Forelimb muscle (tissue), 1 donor: Measurements from ENCODE around the gene AP5B1. TPM values are rescaled to one million over a fixed set of nuclear protein-coding genes. Genes with fewer than 3 reads are reported as not detected.

Source experiments
- DNase-seq: peaks from one replicate; pipeline ENCODE4 v3.0.0-alpha.2; 2013; ENCODE audit warnings: low read depth
- polyA plus RNA-seq: library from polyadenylated mRNA; unstranded; fragments of 120-200 nt; gene quantifications from one replicate; pipeline ENCODE4 v1.2.1, GENCODE V29; 2013; ENCODE audit not compliant: insufficient read length

AP5B1 gene
- polyA plus RNA-seq, 1 donor = 1.5 TPM

GRCh38 chr11:65786008-65786785, 5.4 kb upstream of the AP5B1 start:
- DNase-seq = no peak

GRCh38 chr11:65785319-65786007, 4.7 kb upstream of the AP5B1 start:
- DNase-seq = no peak

GRCh38 chr11:65782816-65783228, 2.0 kb upstream of the AP5B1 start:
- no peak for DNase-seq

GRCh38 chr11:65781962-65782815, 1.4 kb upstream of the AP5B1 start:
- DNase-seq = no peak

- DNase-seq = no peak
Observed at GRCh38 chr11:65781152-65781961, 581 bp upstream of the AP5B1 start.

- no peak for DNase-seq
Observed at GRCh38 chr11:65779919-65780769, 632 bp downstream of the AP5B1 start.

GRCh38 chr11:65779669-65779918, 1.2 kb downstream of the AP5B1 start:
- no peak for DNase-seq

- DNase-seq = no peak
Observed at GRCh38 chr11:65778901-65779668, 1.7 kb downstream of the AP5B1 start.

- DNase-seq = no peak
Observed at GRCh38 chr11:65778431-65778900, 2.3 kb downstream of the AP5B1 start.

GRCh38 chr11:65777821-65778361, 2.9 kb downstream of the AP5B1 start:
- no peak for DNase-seq

GRCh38 chr11:65777241-65777640, 3.5 kb downstream of the AP5B1 start:
- no peak for DNase-seq

GRCh38 chr11:65776710-65777141, 4.0 kb downstream of the AP5B1 start:
- DNase-seq = no peak

- no peak for DNase-seq
Observed at GRCh38 chr11:65776196-65776595, 4.6 kb downstream of the AP5B1 start.

- DNase-seq = no peak
Observed at GRCh38 chr11:65774525-65775306, 6.1 kb downstream of the AP5B1 start.

- DNase-seq = no peak
Observed at GRCh38 chr11:65773784-65774411, 6.9 kb downstream of the AP5B1 start.

GRCh38 chr11:65771589-65772112, 9.1 kb downstream of the AP5B1 start:
- no peak for DNase-seq

- no peak for DNase-seq
Observed at GRCh38 chr11:65770951-65771567, 9.7 kb downstream of the AP5B1 start.
